ENCODE measurements around the gene ARG2.

ARG2 gene

DNA sequence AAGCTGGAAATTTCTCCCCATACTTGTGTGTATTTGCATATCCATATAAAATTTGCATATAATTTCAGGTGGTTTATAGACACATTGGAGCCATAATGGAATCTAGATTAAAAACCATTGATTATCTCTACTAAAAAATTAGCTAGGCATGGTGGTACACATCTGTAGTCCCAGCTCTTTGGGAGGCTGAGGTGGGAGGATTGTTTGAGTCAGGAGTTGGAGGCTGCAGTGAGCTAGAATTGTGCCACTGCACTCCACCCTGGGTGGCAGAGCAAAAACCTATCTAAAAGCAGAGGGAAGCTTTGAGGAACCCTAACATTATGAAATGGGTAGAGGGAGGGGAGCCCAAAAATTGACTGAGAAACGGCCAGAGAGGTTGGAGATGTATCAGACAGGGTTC, 78.5 kb downstream of the ARG2 start:
- no peak overlapping the region for H3K4me3 Mint-ChIP-seq
- no peak overlapping the region for H3K27ac Mint-ChIP-seq
- ATAC-seq (ENCODE audit: low read depth) (no peak), DNase-seq (ENCODE audit: low spot score in 2 of 2) (no peak)
- peaks cover 6% of the 10 kb centered on the region for H3K4me1 Mint-ChIP-seq
- H3K36me3 Mint-ChIP-seq = no peaks in the 10 kb centered on the region
- no peaks in the 10 kb centered on the region for H3K27me3 Mint-ChIP-seq
- no peaks in the 10 kb centered on the region for H3K9me3 Mint-ChIP-seq
